ENCODE data around the gene PHLDB1. TPM values are rescaled to one million over a fixed set of nuclear protein-coding genes. Genes with fewer than 3 reads are reported as not detected.

The PHLDB1 gene
- total RNA-seq, 1 donor from 2014 or later: 97.7 TPM

GRCh38 chr11:118619444-118620197, 12.2 kb downstream of the PHLDB1 start:
- ATAC-seq: peak; percentile 7
- intact Hi-C loops (cut with micrococcal nuclease): no loop called here
- DNase-seq: peak; percentile 41

DNA sequence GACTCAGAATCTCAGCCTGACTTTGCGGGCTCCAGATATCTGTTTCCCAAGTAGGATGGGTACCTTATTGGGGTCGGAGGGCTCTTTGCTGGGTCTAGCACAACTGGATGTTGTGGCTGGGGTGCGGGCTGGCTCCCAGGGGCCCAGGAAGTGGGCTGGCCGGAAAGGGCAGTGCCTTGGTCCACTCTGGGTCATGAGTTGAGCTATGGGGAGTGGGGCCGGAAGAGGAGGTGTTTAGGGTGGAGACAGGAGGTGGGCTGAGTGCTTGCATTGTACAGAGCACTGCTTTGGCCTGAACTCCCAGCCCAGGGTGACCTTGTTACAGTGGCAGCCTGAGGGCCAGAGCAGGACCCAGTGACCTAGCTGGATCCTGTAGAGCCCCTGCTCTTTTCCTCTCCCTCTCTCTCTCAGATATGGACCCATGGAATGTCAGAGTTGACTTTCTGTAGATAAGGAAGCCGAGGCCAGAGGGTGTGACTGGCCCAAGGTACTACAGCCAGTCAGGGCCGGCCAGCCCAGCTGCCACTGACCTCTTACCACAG, 13.2 kb downstream of the PHLDB1 start:
- ATAC-seq (peak; percentile 14), DNase-seq (peak; percentile 47)
- intact Hi-C loops (cut with micrococcal nuclease): no loop called here

DNA sequence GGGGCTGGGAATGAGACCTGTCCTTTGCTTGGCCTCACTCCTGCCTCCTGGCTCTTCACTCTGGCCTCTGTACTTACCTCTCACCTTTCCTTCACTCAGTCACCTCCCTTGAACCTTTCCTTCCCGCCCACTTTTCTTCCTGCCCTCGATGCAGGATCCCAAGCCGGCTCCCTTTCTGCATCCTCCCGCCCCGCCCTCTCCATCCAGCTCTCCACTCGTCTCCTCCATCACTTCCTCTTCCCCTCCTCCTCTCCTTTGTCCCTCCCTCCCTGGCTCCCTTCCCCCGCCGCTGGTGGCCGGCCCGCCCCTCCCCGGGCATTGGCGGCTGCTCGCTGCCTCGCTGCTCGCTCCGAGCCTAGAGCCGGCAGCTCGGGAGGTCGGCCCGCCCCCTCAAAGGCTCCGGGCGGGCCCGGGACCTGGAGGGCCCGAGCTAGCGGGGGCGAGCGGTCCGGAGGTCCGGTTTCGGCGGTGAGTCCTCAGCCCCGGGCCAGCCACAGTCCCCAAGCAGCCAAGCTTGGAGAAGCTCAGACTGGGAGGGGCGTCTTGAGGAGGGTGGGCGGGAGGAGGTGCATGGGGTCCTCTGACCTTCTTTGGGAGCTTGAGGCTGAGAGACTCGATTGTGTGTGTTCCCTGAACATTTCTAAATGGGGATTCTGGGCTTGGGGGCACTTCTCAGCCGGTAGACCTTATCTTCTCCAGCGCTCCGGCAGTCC, 13.8 kb downstream of the PHLDB1 start:
- intact Hi-C loops (cut with micrococcal nuclease): no loop called here
- DNase-seq (peak; percentile 92), ATAC-seq (peak; percentile 71)

- ATAC-seq: no peak
- intact Hi-C loops (cut with micrococcal nuclease): no loop called here
- DNase-seq: no peak
Observed at GRCh38 chr11:118621784-118622375, 14.5 kb downstream of the PHLDB1 start.

DNA sequence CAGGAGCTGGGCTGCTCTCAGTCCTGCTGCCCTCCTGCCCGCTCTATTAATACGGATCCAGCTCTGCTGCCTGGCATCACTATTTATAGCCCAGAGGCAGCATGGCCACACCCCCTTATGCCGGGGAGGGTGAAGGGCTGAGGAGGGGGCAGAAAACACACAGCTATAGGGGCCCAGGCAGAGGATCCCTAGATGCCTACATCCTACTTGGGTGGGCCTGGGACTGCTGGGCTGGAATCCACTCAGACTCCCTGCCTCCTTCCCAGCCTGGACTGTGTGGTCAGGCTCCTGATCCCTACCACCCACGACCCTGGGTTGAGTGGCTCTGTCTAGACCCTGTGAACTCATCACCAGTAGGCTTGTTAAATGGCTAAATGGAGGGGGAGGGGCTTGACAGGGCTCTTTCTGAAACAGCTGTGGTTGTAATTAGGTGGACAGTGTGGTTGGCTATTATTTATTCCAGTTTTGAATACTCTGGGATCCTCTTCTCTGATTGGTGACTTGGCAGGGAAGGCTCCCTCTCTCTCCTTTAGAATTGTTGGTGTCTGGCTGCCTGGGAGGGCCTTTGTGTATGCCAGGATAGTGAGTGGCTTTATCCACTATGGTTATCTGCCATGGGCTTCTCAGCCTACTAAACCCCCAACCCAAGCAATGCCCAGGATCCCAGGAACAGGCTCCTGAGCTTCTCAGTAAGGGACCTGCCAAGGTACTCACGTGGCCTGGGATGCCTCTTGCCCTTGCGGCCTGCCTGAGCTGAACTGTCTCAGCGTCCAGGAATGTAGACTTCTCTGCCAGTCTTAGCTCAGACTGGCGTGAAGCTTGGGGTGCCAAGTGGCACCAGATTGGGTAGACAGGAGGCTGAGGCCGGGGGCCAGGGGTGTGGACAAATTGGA, 15.2 kb downstream of the PHLDB1 start:
- DNase-seq (peak; percentile 77), ATAC-seq (peak; percentile 63)
- intact Hi-C loops (cut with micrococcal nuclease): no loop called here

DNA sequence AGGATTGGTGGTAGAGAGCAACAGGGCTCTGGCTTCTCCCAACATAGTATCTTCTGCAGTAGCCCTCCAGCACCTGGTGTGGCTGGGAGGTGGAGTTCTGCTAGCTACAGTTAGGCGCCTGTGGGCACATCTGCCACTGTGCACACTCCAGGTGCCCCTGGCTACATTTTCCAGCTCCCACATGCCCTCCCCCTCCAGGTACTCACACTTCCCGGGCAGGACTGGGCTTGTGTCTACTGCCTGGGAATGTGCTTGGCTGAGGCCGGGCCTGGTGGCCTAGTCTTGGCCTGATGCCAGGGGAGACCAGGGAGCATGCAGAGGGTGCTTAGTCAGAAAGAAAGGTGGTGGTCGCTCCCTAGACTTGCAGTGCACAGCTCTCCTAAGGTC, 15.8 kb downstream of the PHLDB1 start:
- ATAC-seq (no peak), DNase-seq (peak; percentile 56)
- intact Hi-C loops (cut with micrococcal nuclease): no loop called here

DNA sequence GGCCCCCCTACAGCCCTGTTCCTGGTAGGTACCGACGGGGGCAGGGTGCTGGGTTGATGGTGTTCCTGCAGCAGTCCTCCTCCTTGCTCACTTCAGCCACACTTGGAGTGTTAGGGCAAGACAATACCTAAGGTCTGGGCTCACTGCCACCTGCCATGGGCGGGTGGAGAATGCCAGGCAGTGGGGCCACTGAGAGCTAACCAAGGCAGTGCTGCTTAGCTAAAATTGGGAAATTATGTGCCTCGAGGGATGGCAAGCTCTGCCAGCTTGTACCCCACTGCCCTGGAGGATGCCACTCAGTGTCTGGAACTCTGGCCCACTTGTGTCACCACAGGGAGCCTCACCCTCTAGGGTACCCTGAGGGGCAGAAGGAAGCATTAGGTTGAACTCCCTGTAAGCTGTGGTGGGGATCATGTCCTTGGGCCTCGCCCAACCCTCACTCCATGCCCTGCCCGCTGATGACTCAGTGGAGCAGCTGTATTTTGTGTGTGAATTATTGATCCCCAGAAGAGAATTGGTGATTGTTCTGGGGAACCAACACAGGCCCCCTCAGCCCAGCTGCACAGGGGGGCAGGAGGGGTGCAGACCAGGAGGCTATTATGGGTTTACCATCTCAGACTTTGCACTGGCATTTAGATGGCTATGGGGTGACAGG, 17.7 kb downstream of the PHLDB1 start:
- intact Hi-C loops (cut with micrococcal nuclease): no loop called here
- ATAC-seq: no peak
- DNase-seq: peak; percentile 24

DNA sequence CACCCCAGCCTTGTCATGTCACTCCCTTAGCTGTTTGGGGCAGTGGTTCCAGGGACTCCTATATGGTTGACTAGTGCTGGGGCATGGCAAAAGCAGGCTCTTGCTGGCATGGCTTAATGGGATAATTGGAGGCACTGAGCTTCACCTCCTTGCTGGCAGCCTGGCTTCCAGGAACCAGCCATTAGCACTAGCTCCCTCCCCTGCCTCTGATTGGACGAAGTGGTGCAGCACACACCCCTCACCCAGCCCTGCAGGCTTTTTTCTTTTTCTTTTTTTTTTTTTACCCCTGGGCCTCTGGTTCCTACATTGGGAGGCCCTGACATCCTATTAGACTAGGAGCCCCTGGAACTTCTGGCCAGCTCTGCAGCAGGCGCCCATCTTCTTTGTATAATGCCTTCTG, 18.6 kb downstream of the PHLDB1 start:
- ATAC-seq (no peak), DNase-seq (peak; percentile 28)
- intact Hi-C loops (cut with micrococcal nuclease): no loop called here

DNA sequence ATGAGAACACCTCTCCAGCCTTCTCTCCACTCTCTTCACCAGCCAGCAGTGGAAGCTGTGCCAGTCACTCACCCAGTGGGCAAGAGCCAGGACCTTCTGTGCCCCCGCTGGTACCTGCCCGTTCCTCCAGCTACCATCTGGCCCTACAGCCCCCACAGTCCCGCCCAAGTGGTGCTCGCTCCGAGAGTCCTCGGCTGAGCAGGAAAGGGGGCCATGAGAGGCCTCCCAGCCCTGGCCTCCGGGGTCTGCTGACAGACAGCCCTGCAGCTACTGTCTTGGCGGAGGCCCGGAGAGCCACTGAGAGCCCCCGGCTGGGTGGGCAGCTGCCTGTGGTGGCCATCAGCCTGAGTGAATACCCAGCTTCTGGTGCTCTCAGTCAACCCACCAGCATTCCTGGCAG, 20.2 kb downstream of the PHLDB1 start:
- ATAC-seq: no peak
- peak; percentile 25 for DNase-seq
- intact Hi-C loops (cut with micrococcal nuclease): no loop called here

DNA sequence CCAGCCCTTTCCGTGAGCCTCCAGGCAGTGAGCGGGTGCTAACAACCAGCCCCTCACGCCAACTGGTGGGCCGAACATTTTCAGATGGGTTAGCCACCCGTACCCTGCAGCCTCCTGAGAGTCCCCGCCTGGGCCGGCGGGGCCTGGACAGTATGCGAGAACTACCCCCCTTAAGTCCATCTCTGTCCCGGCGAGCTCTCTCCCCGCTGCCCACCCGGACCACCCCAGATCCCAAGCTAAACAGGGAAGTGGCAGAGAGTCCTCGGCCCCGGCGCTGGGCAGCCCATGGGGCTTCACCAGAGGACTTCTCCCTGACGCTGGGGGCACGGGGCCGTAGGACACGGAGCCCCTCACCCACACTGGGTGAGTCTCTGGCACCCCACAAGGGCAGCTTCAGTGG, 20.6 kb downstream of the PHLDB1 start:
- no peak for ATAC-seq
- no peak for DNase-seq
- intact Hi-C loops (cut with micrococcal nuclease): no loop called here

DNA sequence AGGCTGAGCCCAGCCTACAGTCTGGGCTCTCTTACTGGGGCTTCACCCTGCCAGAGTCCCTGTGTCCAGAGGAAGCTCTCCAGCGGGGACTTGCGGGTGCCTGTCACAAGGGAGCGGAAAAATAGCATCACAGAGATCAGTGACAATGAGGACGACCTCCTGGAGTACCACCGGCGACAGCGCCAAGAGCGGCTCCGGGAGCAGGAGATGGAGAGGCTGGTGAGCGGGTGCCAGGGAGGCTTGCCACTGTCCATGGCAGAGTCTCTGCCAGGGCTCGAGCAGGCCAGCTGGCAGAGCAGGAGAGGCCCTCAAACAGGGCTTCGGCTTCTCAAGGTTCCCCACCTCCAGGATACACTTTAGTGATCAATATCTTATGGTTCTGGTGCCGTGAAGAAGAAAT, 21.0 kb downstream of the PHLDB1 start:
- intact Hi-C loops (cut with micrococcal nuclease): no loop called here
- peak; percentile 73 for ATAC-seq
- DNase-seq: peak; percentile 81

DNA sequence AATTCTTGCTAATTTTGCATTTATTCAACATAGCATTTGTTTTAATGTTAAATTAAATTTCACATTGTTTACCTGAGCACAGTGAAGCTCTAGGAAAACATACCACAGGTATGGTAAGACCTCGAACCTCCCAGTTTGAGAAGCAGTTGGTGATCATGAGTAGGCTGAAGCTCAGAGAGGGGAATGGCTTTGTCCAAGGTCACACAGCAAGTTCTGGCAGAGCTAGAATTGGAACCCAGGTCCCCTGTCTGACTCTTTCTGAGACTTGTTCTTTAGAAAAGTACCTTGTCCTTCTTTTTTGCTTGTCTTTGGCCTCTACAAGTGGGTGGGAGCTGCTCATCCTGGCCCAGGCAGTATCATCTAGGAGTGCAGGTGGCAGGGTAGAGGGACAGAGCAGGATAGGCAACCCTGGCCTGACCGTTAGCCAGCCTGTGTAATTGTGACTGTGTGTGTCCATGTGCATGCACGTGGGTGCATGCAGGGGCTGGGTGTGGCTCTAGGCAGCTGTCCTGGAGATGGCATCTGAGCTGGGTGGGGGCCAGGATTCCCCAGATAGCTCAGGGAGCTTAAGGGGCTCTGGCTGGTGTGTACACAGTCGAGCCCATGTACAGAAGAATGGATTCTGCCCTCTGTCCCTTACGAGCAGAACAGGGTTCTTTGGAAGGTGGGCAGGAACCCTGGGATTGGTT, 21.6 kb downstream of the PHLDB1 start:
- intact Hi-C loops (cut with micrococcal nuclease): no loop called here
- DNase-seq (peak; percentile 29), ATAC-seq (peak; percentile 1)

DNA sequence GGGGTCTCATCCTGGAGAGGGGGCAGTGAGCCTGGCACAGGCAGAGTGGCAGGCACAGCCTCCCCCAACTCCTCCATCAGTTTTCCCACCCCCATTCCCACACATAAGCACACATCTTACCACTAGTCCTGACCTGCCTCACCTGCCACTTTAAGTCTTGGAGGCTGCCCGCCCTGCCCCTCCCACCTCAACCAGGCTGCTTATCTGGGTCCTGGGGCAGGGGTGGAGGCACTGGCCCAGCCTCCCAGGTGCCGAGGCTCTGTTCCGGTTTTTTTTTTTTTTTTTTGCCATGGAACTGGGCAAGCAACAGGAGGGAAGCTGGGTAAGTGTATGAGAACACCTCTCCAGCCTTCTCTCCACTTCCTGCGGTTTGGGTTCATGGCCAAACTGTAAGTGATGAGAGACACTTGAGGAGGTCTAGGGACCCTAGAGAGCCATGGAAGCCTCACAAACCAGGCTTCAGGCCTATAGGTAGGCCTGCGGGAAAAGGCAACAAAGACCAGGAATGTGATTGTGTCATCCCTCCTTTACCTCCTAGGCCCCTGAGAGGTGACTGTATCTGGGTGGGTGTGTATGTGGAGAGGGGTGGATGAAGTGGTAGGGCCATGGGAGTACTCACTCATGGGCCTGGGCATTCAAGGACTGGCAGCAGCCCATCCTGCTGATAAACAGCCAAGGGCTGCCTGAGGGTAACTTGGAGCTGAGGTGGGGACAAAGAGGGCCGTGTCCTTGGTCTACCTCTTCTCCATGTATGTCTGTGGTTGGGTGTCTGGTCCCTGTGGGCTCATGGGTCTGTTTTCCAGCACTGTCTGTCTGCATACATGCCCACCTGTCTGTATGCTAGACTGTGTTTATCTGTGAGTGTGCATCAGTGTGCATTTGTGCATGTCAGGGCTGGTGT, 22.6 kb downstream of the PHLDB1 start:
- DNase-seq (peak; percentile 57), ATAC-seq (peak; percentile 32)
- intact Hi-C loops (cut with micrococcal nuclease): no loop called here

- DNase-seq (peak; percentile 21), ATAC-seq (no peak)
- intact Hi-C loops (cut with micrococcal nuclease): no loop called here
Observed at GRCh38 chr11:118631142-118631909, 23.9 kb downstream of the PHLDB1 start.

- ATAC-seq (no peak), DNase-seq (peak; percentile 26)
- intact Hi-C loops (cut with micrococcal nuclease): no loop called here
Observed at GRCh38 chr11:118632577-118633318, 25.3 kb downstream of the PHLDB1 start.

GRCh38 chr11:118633319-118633690, 25.9 kb downstream of the PHLDB1 start:
- DNase-seq: peak; percentile 23

More at GRCh38 chr11:118633319-118633690, 25.9 kb downstream of the PHLDB1 start:
- intact Hi-C loops (cut with micrococcal nuclease): no loop called here
- ATAC-seq: no peak

All from left ventricle myocardium superior (tissue), 1 donor.